Adrenal gland (tissue), 12 donors: Measurements from ENCODE around the gene RASL10B. TPM values are rescaled to one million over a fixed set of nuclear protein-coding genes. Genes with fewer than 3 reads are reported as not detected.

Source experiments
- DNase-seq, 7 donors: peaks; one replicate each; pipeline ENCODE4 v3.0.0-alpha.2; 2019 to 2020
- H3K27ac ChIP-seq, 5 donors: fragments of 200-600 bp; sonication (generic) in 4 of 5; 1 replicate in 3 of 5; 2 replicates in 2 of 5; pipeline versions ENCODE4 v1.5.1 to v1.8.0; 2016 to 2020; ENCODE audit warnings: mild to moderate bottlenecking in 1 of 5
- H3K27me3 ChIP-seq: fragments of 200-600 bp; 2 replicates; pipeline ENCODE4 v1.8.0; 2021
- H3K36me3 ChIP-seq, 2 donors: fragments of 200-600 bp; replicated peaks in 1 of 2; 1 replicate in 1 of 2; 2 replicates in 1 of 2; pipeline versions ENCODE4 v1.5.1 to v1.8.0; 2018 to 2022
- H3K4me1 ChIP-seq, 2 donors: fragments of 200-600 bp; replicated peaks in 1 of 2; 1 replicate in 1 of 2; 2 replicates in 1 of 2; pipeline versions ENCODE4 v1.5.1 to v1.8.0; 2018 to 2021
- H3K4me3 ChIP-seq, 4 donors: fragments of 200-600 bp; sonication (generic) in 3 of 4; one replicate each; pipeline ENCODE4 v1.5.1; 2016 to 2018
- H3K9me3 ChIP-seq, 3 donors: fragments of 200-600 bp; sonication (generic) in 1 of 3; replicated peaks in 1 of 3; 1 replicate in 2 of 3; 2 replicates in 1 of 3; pipeline versions ENCODE4 v1.5.1 to v1.8.0; 2016 to 2021
- POLR2A ChIP-seq, 2 donors: fragments of 450-650 bp; IDR thresholded peaks; one replicate each; pipeline ENCODE4 v1.6.1; 2017; ENCODE audit warnings: antibody characterized with exemption in 2 of 2, mild to moderate bottlenecking in 2 of 2, moderate library complexity in 1 of 2
- WGBS, 4 donors: extraction: QIAGEN DNeasy Blood & Tissue Kit in 2 of 4; methylation state at CpG; one replicate each; pipeline versions ENCODE4 v1.1.5 to v1.1.7; 2013 to 2017; 5-methylcytosine and 5-hydroxymethylcytosine counted together
- intact Hi-C, 2 donors: fragments of 100-400 bp; cut with DNase I; formaldehyde crosslinking; loops; one replicate each; pipeline versions ENCODE4 v1.14.1 to v1.15.0; 2022 to 2023
- polyA plus RNA-seq, 3 donors: library from polyadenylated mRNA; stranded (reverse); fragments of 200-250 nt in 2 of 3; fragments of 350-450 nt in 1 of 3; fragmentation: Illumina TruSeq in 1 of 3; extraction: RNeasy Lipid Tissue Mini Kit (QIAGEN cat#74804) in 1 of 3; gene quantifications; one replicate each; pipeline ENCODE4 v1.2.3, GENCODE V29; 2013 to 2014
- total RNA-seq, 9 donors: library from RNA; depleted of rRNA in 4 of 9; stranded (reverse); fragments of >200 nt in 4 of 9; fragments of 120-200 nt in 1 of 9; fragmentation: NEBNext Ultra II Directional in 1 of 9; extraction: Animal tissue kit (Norgen Biotek cat#: 25700) in 1 of 9; gene quantifications; one replicate each; pipeline versions ENCODE4 v1.1.0 to v1.2.4, GENCODE V29; 2013 to 2023
- TF ChIP-seq, protein P1 (sequence below), 6 experiments: fragments of 450-650 bp in 4 of 6; fragments of 200-600 bp in 2 of 6; sonication (generic) in 1 of 6; IDR thresholded peaks; 1 replicate in 5 of 6; 2 replicates in 1 of 6; pipeline versions ENCODE4 v1.5.1 to v1.8.0; 2016 to 2021; ENCODE audit warnings: antibody characterized with exemption in 6 of 6, mild to moderate bottlenecking in 2 of 6, moderate library complexity in 1 of 6
- donor health status: healthy with polysubstance abuse.
- donor health status: Bipolar disorder and iron deficiency.
- donor health status: DM: yes; HTN: yes; CAD: no.
- donor health status: DM: no; HTN: no; CAD: no.
- donor health status: DM: no; HTN: no; CAD: no.
- donor health status: DM: yes; HTN: yes; CAD: no.

The RASL10B gene
- total and polyA plus RNA-seq, 12 donors = 1.1 to 8.1 (median 2.1) TPM

DNA sequence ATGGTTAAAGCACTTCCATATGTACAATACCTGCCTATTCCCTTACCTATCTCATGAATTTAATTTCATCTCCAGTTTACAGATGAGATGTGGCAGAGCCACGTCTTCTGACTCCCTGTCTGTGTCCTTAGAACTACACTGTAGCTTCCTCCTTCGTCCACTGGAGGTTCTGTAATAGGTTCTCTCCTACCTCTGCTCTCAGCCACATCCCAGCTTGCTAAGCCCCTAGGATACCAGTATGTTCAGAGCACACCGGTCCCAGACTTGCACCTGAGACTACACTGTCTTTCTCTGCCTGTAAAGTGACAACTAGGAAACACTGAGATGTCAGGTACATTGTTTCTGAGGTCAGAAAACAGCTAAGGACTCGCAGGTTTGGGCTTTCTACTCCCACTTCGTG, 3.8 kb upstream of the RASL10B start:
- H3K4me3 ChIP-seq = no peak overlapping the region
- peaks cover 0 to 28% of the 10 kb centered on the region in 2 donors for H3K36me3 ChIP-seq
- no peaks in the 10 kb centered on the region for H3K27me3 ChIP-seq
- 91 to 97% (median 92%) methylated on average over 5 of the region's 5 CpGs for WGBS, 4 donors
- H3K27ac ChIP-seq = peak overlapping the region in 1 of 5 donors; percentile 27
- TF ChIP-seq POLR2A (IDR thresholded peaks at IDR 0.05) = no peak
- TF ChIP-seq, protein P1, sequence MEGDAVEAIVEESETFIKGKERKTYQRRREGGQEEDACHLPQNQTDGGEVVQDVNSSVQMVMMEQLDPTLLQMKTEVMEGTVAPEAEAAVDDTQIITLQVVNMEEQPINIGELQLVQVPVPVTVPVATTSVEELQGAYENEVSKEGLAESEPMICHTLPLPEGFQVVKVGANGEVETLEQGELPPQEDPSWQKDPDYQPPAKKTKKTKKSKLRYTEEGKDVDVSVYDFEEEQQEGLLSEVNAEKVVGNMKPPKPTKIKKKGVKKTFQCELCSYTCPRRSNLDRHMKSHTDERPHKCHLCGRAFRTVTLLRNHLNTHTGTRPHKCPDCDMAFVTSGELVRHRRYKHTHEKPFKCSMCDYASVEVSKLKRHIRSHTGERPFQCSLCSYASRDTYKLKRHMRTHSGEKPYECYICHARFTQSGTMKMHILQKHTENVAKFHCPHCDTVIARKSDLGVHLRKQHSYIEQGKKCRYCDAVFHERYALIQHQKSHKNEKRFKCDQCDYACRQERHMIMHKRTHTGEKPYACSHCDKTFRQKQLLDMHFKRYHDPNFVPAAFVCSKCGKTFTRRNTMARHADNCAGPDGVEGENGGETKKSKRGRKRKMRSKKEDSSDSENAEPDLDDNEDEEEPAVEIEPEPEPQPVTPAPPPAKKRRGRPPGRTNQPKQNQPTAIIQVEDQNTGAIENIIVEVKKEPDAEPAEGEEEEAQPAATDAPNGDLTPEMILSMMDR (IDR thresholded peaks at IDR 0.05) = no peak
- H3K4me1 ChIP-seq = peaks cover 6 to 8% of the 10 kb centered on the region in 2 donors
- intact Hi-C loops = no loop called here
- DNase-seq = no peak
- no peaks in the 10 kb centered on the region for H3K9me3 ChIP-seq

DNA sequence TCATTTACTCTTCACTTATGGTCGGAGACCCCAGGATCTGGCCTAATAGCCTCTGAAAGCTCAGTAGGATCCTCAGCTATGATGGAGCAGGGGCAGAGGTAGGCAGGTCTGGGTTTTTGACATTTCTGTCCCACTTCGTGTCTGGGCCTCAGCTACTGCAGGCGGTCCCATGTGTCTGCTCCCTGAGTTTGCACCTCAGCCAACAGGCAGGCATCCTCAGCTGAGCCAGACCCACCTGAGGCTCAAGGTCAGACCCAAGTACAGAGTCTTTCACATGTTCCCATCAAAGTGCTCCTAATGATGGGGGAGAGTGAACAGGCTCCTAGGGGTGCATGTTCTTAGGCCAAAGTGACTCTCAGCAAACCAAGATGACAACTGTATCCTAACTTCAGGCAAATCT, 2.9 kb upstream of the RASL10B start:
- intact Hi-C loops = no loop called here
- H3K9me3 ChIP-seq = no peaks in the 10 kb centered on the region
- H3K27ac ChIP-seq = no peak overlapping the region
- DNase-seq = peak in 1 of 7 donors; percentile 42
- peaks cover 0 to 19% of the 10 kb centered on the region in 2 donors for H3K36me3 ChIP-seq
- WGBS, 4 donors = 89 to 96% (median 93%) methylated on average over 3 of the region's 3 CpGs
- H3K27me3 ChIP-seq = no peaks in the 10 kb centered on the region
- H3K4me3 ChIP-seq = no peak overlapping the region
- peaks cover 6 to 8% of the 10 kb centered on the region in 2 donors for H3K4me1 ChIP-seq
- TF ChIP-seq, protein P1 (IDR thresholded peaks at IDR 0.05) = no peak
- TF ChIP-seq POLR2A (IDR thresholded peaks at IDR 0.05) = no peak

DNA sequence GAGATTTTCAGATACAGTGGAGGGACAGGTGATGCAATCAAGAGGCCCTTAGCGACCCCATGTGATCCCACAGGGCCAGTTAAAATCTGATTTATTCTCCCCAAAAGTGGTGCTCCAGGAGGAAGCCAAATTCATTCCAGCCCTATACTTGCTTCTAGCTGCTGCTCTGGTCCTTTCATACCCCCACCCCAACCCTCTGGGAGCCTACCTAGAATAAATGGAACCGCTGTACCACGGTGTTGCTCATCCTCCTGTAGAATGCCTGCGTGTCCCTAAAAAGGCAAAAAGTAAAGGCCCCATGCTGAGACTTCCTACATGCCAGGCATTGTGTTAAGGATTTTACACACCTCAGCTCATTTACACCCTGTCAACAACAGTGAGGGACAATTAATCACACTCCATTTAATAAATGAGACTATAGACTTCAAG, 2.0 kb upstream of the RASL10B start:
- H3K36me3 ChIP-seq = peaks cover 0 to 11% of the 10 kb centered on the region in 2 donors
- H3K27ac ChIP-seq = no peak overlapping the region
- peak in 1 of 7 donors; percentile 29 for DNase-seq
- no peaks in the 10 kb centered on the region for H3K27me3 ChIP-seq
- intact Hi-C loops = no loop called here
- no peaks in the 10 kb centered on the region for H3K9me3 ChIP-seq
- 80 to 92% (median 89%) methylated on average over 4 of the region's 4 CpGs for WGBS, 4 donors
- peaks cover 6 to 8% of the 10 kb centered on the region in 2 donors for H3K4me1 ChIP-seq
- TF ChIP-seq POLR2A (IDR thresholded peaks at IDR 0.05) = no peak
- TF ChIP-seq, protein P1 (IDR thresholded peaks at IDR 0.05) = no peak
- no peak overlapping the region for H3K4me3 ChIP-seq

DNA sequence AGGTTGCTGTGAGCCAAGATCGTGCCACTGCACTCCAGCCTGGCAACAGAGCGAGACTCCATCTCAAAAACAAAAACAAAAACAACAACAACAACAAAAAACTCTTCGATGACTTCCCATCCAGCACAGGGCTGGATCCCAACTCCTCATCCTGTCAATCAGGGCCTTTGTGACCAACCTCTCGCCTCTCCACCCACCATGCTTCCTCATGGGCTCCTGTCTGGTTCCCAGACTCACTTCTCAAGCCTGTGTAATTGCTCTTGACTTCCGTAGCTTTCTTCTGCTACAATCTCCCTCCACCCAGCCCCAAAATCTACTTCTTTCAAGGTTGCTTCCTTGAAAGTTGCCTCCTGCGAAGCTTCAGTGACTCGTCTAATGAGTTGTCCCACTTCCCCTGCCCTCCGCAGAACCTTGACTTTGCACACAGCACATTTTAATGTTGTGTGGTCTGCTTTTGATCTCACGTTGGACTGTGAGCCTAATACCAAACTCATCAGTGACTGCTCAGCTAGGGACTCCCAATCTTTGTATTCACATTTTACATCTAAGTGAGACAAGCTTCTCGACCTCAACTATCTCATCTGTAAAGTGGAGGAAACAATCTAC, 936 bp upstream of the RASL10B start:
- no peak for TF ChIP-seq POLR2A (IDR thresholded peaks at IDR 0.05)
- TF ChIP-seq, protein P1 (IDR thresholded peaks at IDR 0.05) = no peak
- Histone ChIP-seq H3K4me1 (peaks cover 6 to 8% of the 10 kb centered on the region in 2 donors), H3K27ac (no peak overlapping the region), H3K4me3 (no peak overlapping the region), H3K36me3 (peaks cover 0 to 3% of the 10 kb centered on the region in 2 donors), H3K9me3 (no peaks in the 10 kb centered on the region), H3K27me3 (no peaks in the 10 kb centered on the region)
- no peak for DNase-seq
- intact Hi-C loops = no loop called here
- WGBS, 4 donors = 81 to 85% (median 82%) methylated on average over 10 of the region's 10 CpGs
